SK-N-SH treated with all-trans-retinoic acid at 6 μM for 48 hours (cell line): ENCODE data around the gene OCA2.

Source experiments
- ATAC-seq: fragments of 200-7000 bp; cut with Tn5 transposase; 3 replicates; pipeline ENCODE4 v1.9.1; 2020; ENCODE audit warnings: mild to moderate bottlenecking, moderate library complexity
- ARNTL ChIP-seq: fragments of 450-650 bp; formaldehyde crosslinking; IDR thresholded peaks from 2 replicates; pipeline ENCODE4 v1.5.0; 2020; ENCODE audit warnings: low read depth, mild to moderate bottlenecking, moderate library complexity, borderline replicate concordance
- BACH2 ChIP-seq: fragments of 250-450 bp; sonication (Bioruptor Pico); IDR thresholded peaks from 2 replicates; pipeline ENCODE4 v1.9.0; 2021; ENCODE audit warnings: mild to moderate bottlenecking, borderline replicate concordance
- CREB5 ChIP-seq: fragments of 250-450 bp; sonication (Bioruptor Pico); IDR thresholded peaks from 2 replicates; pipeline ENCODE4 v1.5.1; 2020; ENCODE audit warnings: low read depth, mild to moderate bottlenecking, moderate library complexity
- CSDC2 ChIP-seq: fragments of 250-450 bp; sonication (Bioruptor Pico); IDR thresholded peaks from 2 replicates; pipeline ENCODE4 v1.5.0; 2020; ENCODE audit warnings: mild to moderate bottlenecking, moderate library complexity
- CSRNP3 ChIP-seq: fragments of 250-450 bp; sonication (Bioruptor Pico); IDR thresholded peaks from 2 replicates; pipeline ENCODE4 v1.5.1; 2021; ENCODE audit warnings: mild to moderate bottlenecking, moderate library complexity
- ESRRG ChIP-seq: fragments of 250-450 bp; sonication (Bioruptor Pico); IDR thresholded peaks from 2 replicates; pipeline ENCODE4 v1.6.1; 2021; ENCODE audit warnings: mild to moderate bottlenecking
- GLIS3 ChIP-seq: fragments of 250-450 bp; sonication (Bioruptor Pico); IDR thresholded peaks from 2 replicates; pipeline ENCODE4 v1.5.0; 2020; ENCODE audit warnings: mild to moderate bottlenecking, moderate library complexity
- ISL1 ChIP-seq: fragments of 250-450 bp; sonication (Bioruptor Pico); IDR thresholded peaks from 2 replicates; pipeline ENCODE4 v2.1.2; 2022; ENCODE audit warnings: mild to moderate bottlenecking, moderate library complexity
- OSR1 ChIP-seq: fragments of 250-450 bp; sonication (Bioruptor Pico); IDR thresholded peaks from 2 replicates; pipeline ENCODE4 v1.8.0; 2022; ENCODE audit warnings: moderate library complexity, mild to moderate bottlenecking, inconsistent platforms
- PATZ1 ChIP-seq: fragments of 250-450 bp; sonication (Bioruptor Pico); IDR thresholded peaks from 2 replicates; pipeline ENCODE4 v1.8.0; 2020; ENCODE audit warnings: mild to moderate bottlenecking, moderate library complexity, borderline replicate concordance
- POU6F1 ChIP-seq: fragments of 250-450 bp; sonication (Bioruptor Pico); IDR thresholded peaks from 2 replicates; pipeline ENCODE4 v1.8.0; 2021; ENCODE audit warnings: low read depth, mild to moderate bottlenecking, moderate library complexity, borderline replicate concordance
- PPARA ChIP-seq: fragments of 250-450 bp; sonication (Bioruptor Pico); IDR thresholded peaks from 2 replicates; pipeline ENCODE4 v1.5.0; 2020; ENCODE audit warnings: mild to moderate bottlenecking, borderline replicate concordance
- RARB ChIP-seq: fragments of 250-450 bp; sonication (Bioruptor Pico); IDR thresholded peaks from 2 replicates; pipeline ENCODE4 v1.8.0; 2021; ENCODE audit warnings: mild to moderate bottlenecking, moderate library complexity
- SNAI2 ChIP-seq: fragments of 250-450 bp; sonication (Bioruptor Pico); IDR thresholded peaks from 2 replicates; pipeline ENCODE4 v1.5.0; 2020; ENCODE audit warnings: mild to moderate bottlenecking, moderate library complexity
- TCF4 ChIP-seq: fragments of 250-450 bp; sonication (Bioruptor Pico); IDR thresholded peaks from 2 replicates; pipeline ENCODE4 v1.8.0; 2021; ENCODE audit warnings: mild to moderate bottlenecking, moderate library complexity, borderline replicate concordance
- TOX ChIP-seq: fragments of 250-450 bp; sonication (Bioruptor Pico); IDR thresholded peaks from 2 replicates; pipeline ENCODE4 v1.8.0; 2021; ENCODE audit warnings: mild to moderate bottlenecking, moderate library complexity, borderline replicate concordance
- TSHZ2 ChIP-seq: fragments of 250-450 bp; sonication (Bioruptor Pico); IDR thresholded peaks from 2 replicates; pipeline ENCODE4 v1.5.0; 2020; ENCODE audit warnings: mild to moderate bottlenecking, moderate library complexity
- ZC3H10 ChIP-seq: fragments of 250-450 bp; sonication (Bioruptor Pico); IDR thresholded peaks from 2 replicates; pipeline ENCODE4 v1.5.1; 2021; ENCODE audit warnings: mild to moderate bottlenecking, moderate library complexity
- ZFP3 ChIP-seq: fragments of 250-450 bp; sonication (Bioruptor Pico); IDR thresholded peaks from 2 replicates; pipeline ENCODE4 v1.5.0; 2020; ENCODE audit warnings: mild to moderate bottlenecking, moderate library complexity
- ZFP30 ChIP-seq: fragments of 450-650 bp; formaldehyde crosslinking; IDR thresholded peaks from 2 replicates; pipeline ENCODE4 v1.5.0; 2022; ENCODE audit warnings: mild to moderate bottlenecking, moderate library complexity
- ZNF565 ChIP-seq: fragments of 450-650 bp; formaldehyde crosslinking; conservative IDR thresholded peaks from 2 replicates; pipeline ENCODE4 v1.5.0; 2020; ENCODE audit warnings: low read depth, mild to moderate bottlenecking, moderate library complexity
- ZNF70 ChIP-seq: fragments of 450-650 bp; formaldehyde crosslinking; IDR thresholded peaks from 2 replicates; pipeline ENCODE4 v1.5.0; 2020; ENCODE audit warnings: mild to moderate bottlenecking, moderate library complexity
- ZNF8 ChIP-seq: fragments of 450-650 bp; formaldehyde crosslinking; IDR thresholded peaks from 2 replicates; pipeline ENCODE4 v1.5.0; 2020; ENCODE audit warnings: mild to moderate bottlenecking, moderate library complexity

OCA2 gene

GRCh38 chr15:27833974-27834373 lies 265.1 kb downstream of the OCA2 start:
- TF ChIP-seq ZNF8 (CRISPR knock-in tag) (no peak), TSHZ2 (CRISPR knock-in tag) (no peak), OSR1 (CRISPR knock-in tag) (no peak), GLIS3 (CRISPR knock-in tag) (no peak), CSDC2 (CRISPR knock-in tag) (no peak), RARB (CRISPR knock-in tag) (no peak), TCF4 (CRISPR knock-in tag) (no peak), SNAI2 (CRISPR knock-in tag) (no peak), ZFP30 (CRISPR knock-in tag) (no peak), ZC3H10 (no peak), ZNF565 (CRISPR knock-in tag) (no peak), ZFP3 (no peak), TOX (no peak), PPARA (no peak), ESRRG (CRISPR knock-in tag) (no peak), BACH2 (CRISPR knock-in tag) (no peak)
- no peak for ATAC-seq

- TF ChIP-seq GLIS3 (CRISPR knock-in tag) (no peak), ZC3H10 (no peak), ZFP30 (CRISPR knock-in tag) (no peak), ZNF70 (CRISPR knock-in tag) (no peak), CSDC2 (CRISPR knock-in tag) (no peak), TOX (no peak), ZNF565 (CRISPR knock-in tag) (no peak), ARNTL (CRISPR knock-in tag) (no peak), SNAI2 (CRISPR knock-in tag) (no peak), ESRRG (CRISPR knock-in tag) (no peak), PPARA (no peak), OSR1 (CRISPR knock-in tag) (no peak), POU6F1 (CRISPR knock-in tag) (no peak)
- ATAC-seq, result no peak
Observed at GRCh38 chr15:27833178-27833577, 265.9 kb downstream of the OCA2 start.

GRCh38 chr15:27832237-27832596 lies 266.9 kb downstream of the OCA2 start:
- TF ChIP-seq TCF4 (CRISPR knock-in tag) (no peak), GLIS3 (CRISPR knock-in tag) (no peak), ZC3H10 (no peak), ARNTL (CRISPR knock-in tag) (no peak), ISL1 (CRISPR knock-in tag) (no peak), ZNF8 (CRISPR knock-in tag) (no peak), ZFP30 (CRISPR knock-in tag) (no peak), ZFP3 (no peak)
- no peak for ATAC-seq

- TF ChIP-seq ARNTL (CRISPR knock-in tag) (no peak), ZFP3 (no peak), ZNF565 (CRISPR knock-in tag) (no peak)
- no peak for ATAC-seq
Observed at GRCh38 chr15:27831384-27832236, 267.5 kb downstream of the OCA2 start.

GRCh38 chr15:27828746-27829145 lies 270.4 kb downstream of the OCA2 start:
- no peak for ATAC-seq
- TF ChIP-seq CSRNP3 (CRISPR knock-in tag), result no peak
- no peak for TF ChIP-seq ZFP3
- TF ChIP-seq GLIS3 (CRISPR knock-in tag), result no peak
- TF ChIP-seq ZNF8 (CRISPR knock-in tag), result no peak
- no peak for TF ChIP-seq ZC3H10
- no peak for TF ChIP-seq TCF4 (CRISPR knock-in tag)
- no peak for TF ChIP-seq PATZ1 (CRISPR knock-in tag)
- TF ChIP-seq CREB5, result no peak
- TF ChIP-seq OSR1 (CRISPR knock-in tag), result no peak
- TF ChIP-seq, all 23 proteins: peak for 0
